HFFc6 (cell line): Measurements from ENCODE around the gene CRX. TPM values are rescaled to one million over a fixed set of nuclear protein-coding genes. Genes with fewer than 3 reads are reported as not detected.
A peak's percentile ranks its signal among the peaks of the same experiment; 100 is the strongest.
"Not testable (repeated sequence)": the region's sequence is repeated elsewhere in the genome, so short reads cannot be mapped to it uniquely, and the experiment has no call there.

ENCODE experiments used
- DNase-seq: peaks from one replicate; pipeline ENCODE4 v3.0.0-alpha.2; 2018
- H3K27ac Mint-ChIP-seq: 2 replicates; pipeline ENCODE4 v1.8.0; 2020; ENCODE audit warnings: mild to moderate bottlenecking, mixed read lengths
- H3K27me3 Mint-ChIP-seq: 2 replicates; pipeline ENCODE4 v1.8.0; 2021; ENCODE audit warnings: mild to moderate bottlenecking, moderate library complexity, mixed read lengths; ENCODE audit not compliant: insufficient read depth
- H3K36me3 Mint-ChIP-seq: 2 replicates; pipeline ENCODE4 v1.8.0; 2021; ENCODE audit warnings: low read depth, mixed read lengths
- H3K4me1 Mint-ChIP-seq: 2 replicates; pipeline ENCODE4 v1.8.0; 2020; ENCODE audit warnings: low read depth, mixed read lengths
- H3K4me3 Mint-ChIP-seq: 2 replicates; pipeline ENCODE4 v1.8.0; 2020; ENCODE audit warnings: mild to moderate bottlenecking, moderate library complexity, mixed read lengths
- H3K9me3 Mint-ChIP-seq: 2 replicates; pipeline ENCODE4 v1.8.0; 2020; ENCODE audit warnings: mild to moderate bottlenecking, mixed read lengths
- total RNA-seq, 6 experiments: library from RNA; stranded (reverse); fragmentation: NEBNext Ultra II Directional; extraction: Animal tissue kit (Norgen Biotek cat#: 25700); gene quantifications; 2 replicates in 1 of 6; 3 replicates in 5 of 6; pipeline ENCODE4 v1.2.3, GENCODE V29; 2021
- TF ChIP-seq, protein P1 (sequence below): fragments of 200-600 bp; sonication (generic); IDR thresholded peaks from 2 replicates; pipeline ENCODE4 v1.5.0; 2021; ENCODE audit warnings: antibody characterized with exemption, mild to moderate bottlenecking

Gene CRX
- total RNA-seq, 6 experiments from 2014 or later: not detected

DNA sequence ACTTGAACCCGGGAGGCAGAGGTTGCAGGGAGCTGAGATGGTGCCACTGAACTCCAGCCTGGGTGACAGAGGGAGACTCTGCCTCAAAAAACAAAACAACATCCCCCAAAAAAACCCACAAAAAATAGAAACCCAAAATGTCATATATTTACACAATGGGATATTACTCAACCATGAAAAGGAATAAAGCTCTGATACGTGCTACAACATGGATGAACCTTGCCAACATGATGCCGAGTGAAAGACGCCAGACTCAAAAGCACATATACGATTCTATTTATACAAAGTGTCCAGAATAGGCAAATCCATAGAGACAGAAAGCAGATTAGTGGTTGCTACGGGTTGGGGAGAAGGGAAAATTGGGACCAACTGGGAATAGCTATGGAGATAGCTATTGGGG is 15.3 kb upstream of the CRX start:
- no peak for DNase-seq
- Mint-ChIP-seq H3K9me3 (no peaks in the 10 kb centered on the region), H3K27me3 (peaks cover 17% of the 10 kb centered on the region), H3K4me3 (no peak overlapping the region), H3K4me1 (no peaks in the 10 kb centered on the region), H3K27ac (no peak overlapping the region), H3K36me3 (no peaks in the 10 kb centered on the region)
- TF ChIP-seq, protein P1, sequence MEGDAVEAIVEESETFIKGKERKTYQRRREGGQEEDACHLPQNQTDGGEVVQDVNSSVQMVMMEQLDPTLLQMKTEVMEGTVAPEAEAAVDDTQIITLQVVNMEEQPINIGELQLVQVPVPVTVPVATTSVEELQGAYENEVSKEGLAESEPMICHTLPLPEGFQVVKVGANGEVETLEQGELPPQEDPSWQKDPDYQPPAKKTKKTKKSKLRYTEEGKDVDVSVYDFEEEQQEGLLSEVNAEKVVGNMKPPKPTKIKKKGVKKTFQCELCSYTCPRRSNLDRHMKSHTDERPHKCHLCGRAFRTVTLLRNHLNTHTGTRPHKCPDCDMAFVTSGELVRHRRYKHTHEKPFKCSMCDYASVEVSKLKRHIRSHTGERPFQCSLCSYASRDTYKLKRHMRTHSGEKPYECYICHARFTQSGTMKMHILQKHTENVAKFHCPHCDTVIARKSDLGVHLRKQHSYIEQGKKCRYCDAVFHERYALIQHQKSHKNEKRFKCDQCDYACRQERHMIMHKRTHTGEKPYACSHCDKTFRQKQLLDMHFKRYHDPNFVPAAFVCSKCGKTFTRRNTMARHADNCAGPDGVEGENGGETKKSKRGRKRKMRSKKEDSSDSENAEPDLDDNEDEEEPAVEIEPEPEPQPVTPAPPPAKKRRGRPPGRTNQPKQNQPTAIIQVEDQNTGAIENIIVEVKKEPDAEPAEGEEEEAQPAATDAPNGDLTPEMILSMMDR: no peak

GRCh38 chr19:47813304-47813994 is 8.3 kb upstream of the CRX start:
- H3K4me1 Mint-ChIP-seq: no peaks in the 10 kb centered on the region
- no peaks in the 10 kb centered on the region for H3K36me3 Mint-ChIP-seq
- TF ChIP-seq, protein P1: peak; percentile 80
- no peak overlapping the region for H3K4me3 Mint-ChIP-seq
- no peaks in the 10 kb centered on the region for H3K9me3 Mint-ChIP-seq
- H3K27me3 Mint-ChIP-seq: peaks cover 9% of the 10 kb centered on the region
- no peak overlapping the region for H3K27ac Mint-ChIP-seq
- peak; percentile 37 for DNase-seq

DNA sequence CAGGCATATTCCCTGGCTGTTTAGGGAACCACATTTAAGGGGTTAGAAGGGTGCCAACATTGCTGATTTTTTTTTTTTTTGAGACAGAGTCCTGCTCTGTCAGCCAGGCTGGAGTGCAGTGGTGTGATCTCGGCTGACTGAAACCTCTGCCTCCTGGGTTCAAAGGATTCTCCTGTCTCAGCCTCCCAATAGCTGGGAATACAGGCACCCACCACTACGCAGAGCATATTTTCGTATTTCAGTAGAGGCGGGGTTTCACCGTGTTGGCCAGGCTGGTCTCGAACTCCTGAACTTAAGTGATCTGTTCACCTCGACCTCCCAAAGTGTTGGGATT is 7.8 kb upstream of the CRX start:
- H3K9me3 Mint-ChIP-seq: no peaks in the 10 kb centered on the region
- TF ChIP-seq, protein P1: peak; percentile 55; the same call in 1 of the 2 replicates
- DNase-seq: no peak
- H3K4me1 Mint-ChIP-seq: no peaks in the 10 kb centered on the region
- no peaks in the 10 kb centered on the region for H3K36me3 Mint-ChIP-seq
- H3K27me3 Mint-ChIP-seq: peaks cover 9% of the 10 kb centered on the region
- H3K27ac Mint-ChIP-seq: no peak overlapping the region
- no peak overlapping the region for H3K4me3 Mint-ChIP-seq

DNA sequence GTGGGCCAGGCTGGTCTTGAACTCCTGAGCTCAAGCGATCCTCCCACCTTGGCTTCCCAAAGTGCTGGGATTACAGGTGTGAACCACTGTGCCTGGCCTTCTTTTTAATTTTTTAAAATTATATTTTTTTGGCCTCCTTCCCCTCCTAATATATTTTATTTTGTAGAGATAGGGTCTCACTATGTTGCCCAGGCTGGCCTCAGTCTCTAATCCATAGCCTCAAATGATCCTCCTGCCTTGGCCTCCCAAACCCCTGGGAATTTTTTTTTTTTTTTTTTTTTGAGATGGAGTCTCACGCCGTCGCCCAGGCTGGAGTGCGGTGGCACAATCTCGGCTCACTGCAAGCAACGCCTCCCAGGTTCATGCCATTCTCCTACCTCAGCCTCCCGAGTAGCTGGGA is 5.5 kb upstream of the CRX start:
- not testable (repeated sequence) for H3K4me1 Mint-ChIP-seq, H3K4me3 Mint-ChIP-seq, H3K9me3 Mint-ChIP-seq, H3K36me3 Mint-ChIP-seq, DNase-seq, H3K27ac Mint-ChIP-seq
- peaks cover 28% of the 10 kb centered on the region for H3K27me3 Mint-ChIP-seq

DNA sequence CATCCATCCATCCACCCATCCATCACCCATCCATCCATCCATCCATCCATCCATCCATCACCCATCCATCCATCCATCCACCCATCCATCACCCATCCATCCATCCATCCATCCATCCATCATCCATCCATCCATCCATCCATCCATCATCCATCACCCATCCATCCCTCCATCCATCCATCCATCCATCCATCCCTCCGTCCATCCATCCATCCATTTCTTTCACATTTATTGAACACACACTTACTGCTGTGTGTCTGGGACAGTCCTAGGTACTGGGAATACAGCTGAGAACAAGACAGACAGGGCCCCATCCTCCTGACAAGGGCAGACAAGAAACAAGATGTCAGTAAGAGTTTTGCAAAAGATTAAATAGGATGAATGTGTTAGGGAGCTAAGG is 3.5 kb upstream of the CRX start:
- H3K4me1 Mint-ChIP-seq, DNase-seq, H3K4me3 Mint-ChIP-seq, H3K9me3 Mint-ChIP-seq, H3K36me3 Mint-ChIP-seq, H3K27ac Mint-ChIP-seq: not testable (repeated sequence)
- H3K27me3 Mint-ChIP-seq: peaks cover 42% of the 10 kb centered on the region

GRCh38 chr19:47819858-47820257 is 1.9 kb upstream of the CRX start:
- peak overlapping the region; percentile 18; the same call in 1 of the 2 replicates for H3K4me3 Mint-ChIP-seq
- H3K27me3 Mint-ChIP-seq: peaks cover 44% of the 10 kb centered on the region
- H3K9me3 Mint-ChIP-seq: no peaks in the 10 kb centered on the region
- no peak for DNase-seq
- TF ChIP-seq, protein P1: no peak
- no peak overlapping the region for H3K27ac Mint-ChIP-seq
- H3K4me1 Mint-ChIP-seq: no peaks in the 10 kb centered on the region
- H3K36me3 Mint-ChIP-seq: no peaks in the 10 kb centered on the region
